ENCODE measurements around the gene FAM184B. TPM values are rescaled to one million over a fixed set of nuclear protein-coding genes. Genes with fewer than 3 reads are reported as not detected.
A peak's percentile ranks its signal among the peaks of the same experiment; 100 is the strongest.

FAM184B gene
- total RNA-seq, 1 donor: not detected

DNA sequence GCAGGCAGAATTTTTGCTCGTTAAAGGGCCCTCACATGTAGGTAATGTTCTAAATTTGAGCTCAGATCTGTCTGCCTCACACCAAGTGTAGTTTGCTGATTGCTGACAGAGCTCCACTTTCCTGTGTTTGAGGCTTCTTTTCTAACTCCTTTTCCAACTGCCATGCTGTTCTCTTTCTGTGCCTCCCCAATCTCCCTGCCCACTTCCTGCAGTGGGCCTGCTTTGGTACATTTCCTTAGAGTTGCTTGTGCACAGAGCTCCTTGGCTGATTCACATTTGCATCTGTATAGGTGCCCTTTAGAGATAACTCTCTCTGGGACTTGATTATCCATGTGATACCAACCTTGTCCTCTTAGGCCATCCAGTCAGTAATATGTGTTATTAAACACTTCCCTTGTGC lies 162.5 kb downstream of the FAM184B start:
- no peak overlapping the region for H3K4me3 ChIP-seq (ENCODE audit: low read depth, low read length)
- DNase-seq (ENCODE audit: low read depth): no peak
- TF ChIP-seq, protein P1, sequence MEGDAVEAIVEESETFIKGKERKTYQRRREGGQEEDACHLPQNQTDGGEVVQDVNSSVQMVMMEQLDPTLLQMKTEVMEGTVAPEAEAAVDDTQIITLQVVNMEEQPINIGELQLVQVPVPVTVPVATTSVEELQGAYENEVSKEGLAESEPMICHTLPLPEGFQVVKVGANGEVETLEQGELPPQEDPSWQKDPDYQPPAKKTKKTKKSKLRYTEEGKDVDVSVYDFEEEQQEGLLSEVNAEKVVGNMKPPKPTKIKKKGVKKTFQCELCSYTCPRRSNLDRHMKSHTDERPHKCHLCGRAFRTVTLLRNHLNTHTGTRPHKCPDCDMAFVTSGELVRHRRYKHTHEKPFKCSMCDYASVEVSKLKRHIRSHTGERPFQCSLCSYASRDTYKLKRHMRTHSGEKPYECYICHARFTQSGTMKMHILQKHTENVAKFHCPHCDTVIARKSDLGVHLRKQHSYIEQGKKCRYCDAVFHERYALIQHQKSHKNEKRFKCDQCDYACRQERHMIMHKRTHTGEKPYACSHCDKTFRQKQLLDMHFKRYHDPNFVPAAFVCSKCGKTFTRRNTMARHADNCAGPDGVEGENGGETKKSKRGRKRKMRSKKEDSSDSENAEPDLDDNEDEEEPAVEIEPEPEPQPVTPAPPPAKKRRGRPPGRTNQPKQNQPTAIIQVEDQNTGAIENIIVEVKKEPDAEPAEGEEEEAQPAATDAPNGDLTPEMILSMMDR (IDR thresholded peaks at IDR 0.05; ENCODE audit: insufficient read depth, low read length): no peak

DNA sequence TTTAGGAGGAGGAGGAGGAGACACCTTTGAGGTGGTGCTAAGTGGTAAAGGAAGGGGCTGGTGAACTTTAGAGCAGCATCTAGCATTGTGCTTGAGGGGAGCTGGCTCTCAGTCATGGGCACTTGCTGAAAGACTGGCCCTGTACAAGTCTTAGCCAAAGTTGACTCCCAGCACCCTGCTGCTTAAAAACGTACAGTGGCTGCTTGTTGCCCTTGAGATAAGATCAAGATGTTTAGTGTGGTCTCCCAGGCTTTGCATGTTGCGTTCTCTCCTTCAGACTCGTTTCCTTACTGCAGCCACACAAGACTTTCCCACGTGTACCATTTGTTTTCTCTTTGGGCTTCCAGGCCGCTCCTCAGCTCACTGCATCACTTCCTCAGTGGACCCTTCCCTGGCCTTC lies 165.1 kb downstream of the FAM184B start:
- DNase-seq (ENCODE audit: low read depth): no peak
- TF ChIP-seq, protein P1 (IDR thresholded peaks at IDR 0.05; ENCODE audit: insufficient read depth, low read length): no peak
- peak overlapping the region; percentile 37 for H3K4me3 ChIP-seq (ENCODE audit: low read depth, low read length)

DNA sequence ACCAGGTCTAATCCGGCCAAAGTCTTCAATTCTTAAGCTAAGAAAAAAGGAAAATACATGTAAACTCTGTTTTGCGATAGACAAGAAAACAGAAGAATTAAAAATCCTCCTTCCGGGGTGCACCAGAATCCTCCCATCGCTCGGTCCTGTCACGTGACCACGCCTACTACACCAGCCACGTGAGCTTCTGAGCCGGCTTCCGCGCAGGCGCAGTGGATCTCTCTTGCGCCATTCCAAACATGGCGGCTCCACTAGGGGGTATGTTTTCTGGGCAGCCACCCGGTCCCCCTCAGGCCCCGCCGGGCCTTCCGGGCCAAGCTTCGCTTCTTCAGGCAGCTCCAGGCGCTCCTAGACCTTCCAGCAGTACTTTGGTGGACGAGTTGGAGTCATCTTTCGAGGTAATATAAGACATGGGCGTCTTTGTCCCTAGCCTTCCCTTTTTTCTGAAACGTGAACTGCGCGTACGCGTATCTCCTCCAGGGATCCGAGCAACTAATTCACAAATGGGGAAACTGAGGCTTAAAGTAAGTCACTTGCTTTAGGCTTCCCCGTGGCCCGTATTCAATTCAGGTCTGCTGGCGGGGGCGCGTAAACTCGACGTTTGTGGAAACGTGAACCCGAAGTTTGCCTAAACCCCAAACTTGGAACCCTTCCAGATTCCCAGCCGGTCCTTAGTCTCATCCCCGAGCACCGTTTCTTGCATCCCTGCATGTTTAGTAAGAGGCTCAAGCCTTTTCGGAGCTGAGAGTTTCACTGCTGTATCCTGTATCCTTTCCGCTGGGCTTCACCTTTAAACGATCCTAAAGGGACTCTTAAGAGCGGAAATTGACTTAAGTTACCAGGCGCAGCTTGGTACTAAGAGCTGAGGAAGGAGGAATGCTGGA lies 166.8 kb downstream of the FAM184B start, which contains the start of gene MED28:
MED28 (plus strand) TSS at position 226 of the 884 bp plus-strand sequence; CDS start at position 240, 14 bp downstream.
- TF ChIP-seq, protein P1 (IDR thresholded peaks at IDR 0.05; ENCODE audit: insufficient read depth, low read length): peak; percentile 2
- peak within 1 kb of the TSS; percentile 98 for H3K4me3 ChIP-seq (ENCODE audit: low read depth, low read length)
- DNase-seq (ENCODE audit: low read depth): peak; percentile 97

DNA sequence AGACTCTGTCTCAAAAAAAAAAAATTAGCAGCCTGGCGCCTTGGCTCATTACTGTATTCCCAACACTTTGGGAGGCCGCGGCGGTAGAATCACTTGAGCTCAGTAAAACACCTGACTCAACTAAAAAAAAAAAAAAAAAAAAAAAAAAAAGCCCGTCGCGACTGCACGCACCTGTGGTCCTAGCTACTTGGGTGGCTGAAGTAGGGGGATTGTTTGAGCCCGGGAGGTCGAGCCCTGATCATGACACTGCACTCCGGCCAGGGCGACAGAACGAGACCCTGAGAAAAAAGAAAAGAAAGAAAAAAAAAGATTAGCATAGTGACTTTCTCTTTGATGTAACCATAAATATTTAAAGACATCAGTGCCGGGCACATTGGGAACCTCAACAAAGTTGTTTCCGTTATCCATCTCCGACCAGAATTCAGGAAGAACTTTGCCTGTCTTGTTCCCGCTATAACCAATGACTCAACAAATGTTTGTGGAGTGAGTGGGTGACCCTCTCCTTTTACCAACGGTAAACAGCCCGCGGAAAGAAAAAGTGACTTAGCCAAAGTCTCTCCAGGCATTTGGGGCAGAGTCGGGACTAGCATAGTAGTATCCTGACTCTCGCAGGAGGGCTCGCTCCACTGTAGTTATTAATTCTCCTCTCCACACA lies 167.5 kb downstream of the FAM184B start:
- TF ChIP-seq, protein P1 (IDR thresholded peaks at IDR 0.05; ENCODE audit: insufficient read depth, low read length): no peak
- peak overlapping the region; percentile 98 for H3K4me3 ChIP-seq (ENCODE audit: low read depth, low read length)

DNA sequence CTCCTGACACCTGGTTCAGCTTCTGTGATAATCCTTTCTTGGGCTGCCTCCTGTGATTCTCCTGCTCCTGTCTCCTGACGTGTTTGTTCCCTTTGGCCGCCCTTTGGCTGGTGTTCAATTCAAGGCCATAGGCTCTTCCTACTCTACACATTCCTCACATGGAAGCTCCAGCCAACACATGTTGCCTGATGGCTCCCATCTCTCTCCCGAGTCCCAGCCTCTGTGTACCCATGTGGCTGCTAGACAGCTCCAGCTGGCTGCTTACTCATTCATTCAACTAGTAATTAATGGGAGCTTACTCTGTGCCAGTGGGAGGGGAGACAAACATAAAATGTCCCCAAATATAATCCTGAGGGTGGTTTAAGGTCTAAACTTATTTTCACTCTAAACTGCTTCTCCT lies 176.2 kb downstream of the FAM184B start:
- DNase-seq (ENCODE audit: low read depth): no peak
- TF ChIP-seq, protein P1 (IDR thresholded peaks at IDR 0.05; ENCODE audit: insufficient read depth, low read length): no peak
- H3K4me3 ChIP-seq (ENCODE audit: low read depth, low read length): no peak overlapping the region

More for the DNA sequence above, 167.5 kb downstream of the FAM184B start:
- no peak for DNase-seq (ENCODE audit: low read depth)

DNA sequence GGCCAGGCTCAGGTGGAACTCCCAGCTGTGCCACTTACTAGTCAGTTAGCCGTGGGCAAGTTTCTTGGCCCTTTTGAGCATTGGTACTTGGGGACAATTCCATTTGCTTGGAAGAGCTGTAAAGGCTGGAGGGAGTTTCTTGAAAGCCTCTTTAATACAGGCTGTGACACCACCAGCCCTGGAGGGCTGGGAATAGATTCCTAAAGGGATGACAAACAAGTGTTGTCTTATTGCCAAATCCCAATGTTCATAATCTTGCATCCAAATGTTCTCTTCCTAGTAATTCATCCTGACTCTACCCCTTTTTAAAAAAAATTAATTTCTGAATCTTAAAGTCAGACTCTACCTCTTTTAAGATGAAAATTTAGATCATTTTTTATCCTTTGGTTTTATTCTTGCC lies 181.6 kb downstream of the FAM184B start:
- TF ChIP-seq, protein P1 (IDR thresholded peaks at IDR 0.05; ENCODE audit: insufficient read depth, low read length): no peak
- DNase-seq (ENCODE audit: low read depth): no peak
- H3K4me3 ChIP-seq (ENCODE audit: low read depth, low read length): no peak overlapping the region
